Neural progenitor cell (in vitro differentiated cells): ENCODE results near the gene MBOAT1. TPM values are rescaled to one million over a fixed set of nuclear protein-coding genes. Genes with fewer than 3 reads are reported as not detected.

ENCODE experiments used
- DNase-seq: peaks from one replicate; pipeline ENCODE4 v3.0.0-alpha.2; 2016; ENCODE audit warnings: low spot score
- H2AFZ ChIP-seq: fragments of 200-600 bp; sonication (generic); replicated peaks from 2 replicates; pipeline ENCODE4 v1.6.1; 2016; ENCODE audit warnings: antibody characterized with exemption
- H3F3A ChIP-seq: fragments of 200-600 bp; sonication (generic); 2 replicates; pipeline ENCODE4 v1.6.1; 2016; ENCODE audit warnings: antibody characterized with exemption, low read depth
- H3K27ac ChIP-seq: fragments of 200-600 bp; sonication (generic); 2 replicates; pipeline ENCODE4 v1.5.1; 2016; ENCODE audit warnings: mild to moderate bottlenecking
- H3K27me3 ChIP-seq: fragments of 200-600 bp; sonication (generic); 2 replicates; pipeline ENCODE4 v1.6.1; 2016; ENCODE audit warnings: mild to moderate bottlenecking, moderate library complexity
- H3K36me3 ChIP-seq: fragments of 200-600 bp; sonication (generic); 2 replicates; pipeline ENCODE4 v1.5.1; 2016
- H3K4me1 ChIP-seq: fragments of 200-600 bp; sonication (generic); 2 replicates; pipeline ENCODE4 v1.6.1; 2016; ENCODE audit warnings: mixed run types
- H3K4me2 ChIP-seq: fragments of 200-600 bp; sonication (generic); 2 replicates; pipeline ENCODE4 v1.6.1; 2016
- H3K4me3 ChIP-seq: fragments of 200-600 bp; sonication (generic); 2 replicates; pipeline ENCODE4 v1.5.1; 2016
- H3K79me2 ChIP-seq: fragments of 200-600 bp; sonication (generic); 2 replicates; pipeline ENCODE4 v1.6.1; 2016; ENCODE audit warnings: low read depth
- H3K9ac ChIP-seq: fragments of 200-600 bp; sonication (generic); 2 replicates; pipeline ENCODE4 v1.6.1; 2016
- H3K9me3 ChIP-seq: fragments of 200-600 bp; sonication (generic); 2 replicates; pipeline ENCODE4 v1.5.1; 2016; ENCODE audit warnings: low read depth
- H4K20me1 ChIP-seq: fragments of 200-600 bp; sonication (generic); 2 replicates; pipeline ENCODE4 v1.6.1; 2016; ENCODE audit warnings: low read depth
- H3K27ac Mint-ChIP-seq: 3 replicates; pipeline ENCODE4 v1.8.0; 2021; ENCODE audit warnings: mixed read lengths
- H3K27me3 Mint-ChIP-seq: 2 replicates; pipeline ENCODE4 v1.8.0; 2022; ENCODE audit warnings: low read depth, mild to moderate bottlenecking, inconsistent platforms, moderate library complexity, mixed read lengths; ENCODE audit not compliant: insufficient read depth
- H3K36me3 Mint-ChIP-seq: 3 replicates; pipeline ENCODE4 v1.8.0; 2021; ENCODE audit warnings: mixed read lengths
- H3K4me1 Mint-ChIP-seq: 3 replicates; pipeline ENCODE4 v1.8.0; 2021; ENCODE audit warnings: mixed read lengths
- H3K4me3 Mint-ChIP-seq: 3 replicates; pipeline ENCODE4 v1.8.0; 2021; ENCODE audit warnings: mild to moderate bottlenecking, moderate library complexity, mixed read lengths
- H3K9me3 Mint-ChIP-seq: 3 replicates; pipeline ENCODE4 v1.8.0; 2020; ENCODE audit warnings: mixed read lengths
- CTCF ChIP-seq: fragments of 200-600 bp; sonication (generic); IDR thresholded peaks from 2 replicates; pipeline ENCODE4 v1.5.1; 2017; ENCODE audit warnings: antibody characterized with exemption, mild to moderate bottlenecking
- EZH2 ChIP-seq: fragments of 200-600 bp; sonication (generic); IDR thresholded peaks from 2 replicates; pipeline ENCODE4 v1.6.1; 2017; ENCODE audit warnings: antibody characterized with exemption, mild to moderate bottlenecking, moderate library complexity
- EZH2phosphoT487 ChIP-seq: fragments of 200-600 bp; sonication (generic); IDR thresholded peaks from 2 replicates; pipeline ENCODE4 v1.6.1; 2017; ENCODE audit warnings: antibody characterized with exemption
- total RNA-seq: library from RNA; depleted of rRNA; stranded (reverse); fragments of >200 nt; gene quantifications from 2 replicates; pipeline ENCODE4 v1.2.3, GENCODE V29; 2015; ENCODE audit warnings: low replicate concordance

The MBOAT1 gene
- total RNA-seq, 1 donor from 2014 or later = 0.45 TPM

- H3K27ac ChIP-seq = no peak overlapping the region
- no peaks in the 10 kb centered on the region for H3K9me3 ChIP-seq
- no peak for DNase-seq
- peaks cover 6% of the 10 kb centered on the region for H3F3A ChIP-seq
- H3K4me3 Mint-ChIP-seq = no peak overlapping the region
- no peaks in the 10 kb centered on the region for H3K79me2 ChIP-seq
- peaks cover 7% of the 10 kb centered on the region for H3K4me1 ChIP-seq
- no peak overlapping the region for H3K4me3 ChIP-seq
- TF ChIP-seq EZH2phosphoT487 (no peak), CTCF (no peak), EZH2 (no peak)
- no peak overlapping the region for H3K4me2 ChIP-seq
- no peak overlapping the region for H3K9ac ChIP-seq
- H3K4me1 Mint-ChIP-seq = peaks cover 7% of the 10 kb centered on the region
- no peaks in the 10 kb centered on the region for H4K20me1 ChIP-seq
- H3K27me3 Mint-ChIP-seq = no peaks in the 10 kb centered on the region
- H2AFZ ChIP-seq = no peak overlapping the region
- H3K36me3 Mint-ChIP-seq = no peaks in the 10 kb centered on the region
- no peaks in the 10 kb centered on the region for H3K36me3 ChIP-seq
- no peaks in the 10 kb centered on the region for H3K9me3 Mint-ChIP-seq
- no peak overlapping the region for H3K27ac Mint-ChIP-seq
- no peaks in the 10 kb centered on the region for H3K27me3 ChIP-seq
These were observed 10.9 kb upstream of the MBOAT1 start for GRCh38 chr6:20223141-20223540.

- peak overlapping the region; percentile 13 for H2AFZ ChIP-seq
These were observed 9.2 kb upstream of the MBOAT1 start for GRCh38 chr6:20221421-20221820.

GRCh38 chr6:20220359-20220758 lies 8.1 kb upstream of the MBOAT1 start:
- no peaks in the 10 kb centered on the region for H3K9me3 ChIP-seq
- H3K27ac ChIP-seq = no peak overlapping the region

More at GRCh38 chr6:20221421-20221820, 9.2 kb upstream of the MBOAT1 start:
- no peaks in the 10 kb centered on the region for H3K36me3 ChIP-seq
- H4K20me1 ChIP-seq = no peaks in the 10 kb centered on the region
- Mint-ChIP-seq H3K9me3 (no peaks in the 10 kb centered on the region), H3K36me3 (no peaks in the 10 kb centered on the region), H3K4me1 (peaks cover 7% of the 10 kb centered on the region), H3K4me3 (no peak overlapping the region), H3K27me3 (peaks cover 3% of the 10 kb centered on the region), H3K27ac (no peak overlapping the region)
- H3F3A ChIP-seq = peaks cover 6% of the 10 kb centered on the region
- no peaks in the 10 kb centered on the region for H3K79me2 ChIP-seq
- no peak overlapping the region for H3K4me3 ChIP-seq
- H3K4me2 ChIP-seq = no peak overlapping the region
- H3K4me1 ChIP-seq = peaks cover 11% of the 10 kb centered on the region
- no peak for DNase-seq
- TF ChIP-seq CTCF = no peak
- TF ChIP-seq EZH2 = no peak
- no peak for TF ChIP-seq EZH2phosphoT487
- H3K9ac ChIP-seq = no peak overlapping the region
- no peaks in the 10 kb centered on the region for H3K27me3 ChIP-seq
- no peak overlapping the region for H3K27ac ChIP-seq
- H3K9me3 ChIP-seq = no peaks in the 10 kb centered on the region

More at GRCh38 chr6:20220359-20220758, 8.1 kb upstream of the MBOAT1 start:
- Histone ChIP-seq H3K79me2 (no peaks in the 10 kb centered on the region), H4K20me1 (no peaks in the 10 kb centered on the region), H3K4me3 (no peak overlapping the region), H3K4me1 (peaks cover 11% of the 10 kb centered on the region), H3K9ac (no peak overlapping the region), H3K4me2 (no peak overlapping the region), H3F3A (peaks cover 6% of the 10 kb centered on the region), H3K27me3 (peaks cover 3% of the 10 kb centered on the region), H3K36me3 (no peaks in the 10 kb centered on the region), H2AFZ (no peak overlapping the region)
- H3K27me3 Mint-ChIP-seq = peaks cover 3% of the 10 kb centered on the region
- no peak for DNase-seq
- H3K27ac Mint-ChIP-seq = no peak overlapping the region
- H3K36me3 Mint-ChIP-seq = no peaks in the 10 kb centered on the region
- H3K4me3 Mint-ChIP-seq = no peak overlapping the region
- TF ChIP-seq EZH2 = no peak
- TF ChIP-seq CTCF = no peak
- no peak for TF ChIP-seq EZH2phosphoT487
- H3K4me1 Mint-ChIP-seq = peaks cover 7% of the 10 kb centered on the region
- H3K9me3 Mint-ChIP-seq = no peaks in the 10 kb centered on the region
